GM19328 (cell line): Measurements from ENCODE around the gene HOXA3.

Experiments used
- ATAC-seq: cut with Tn5 transposase; IDR thresholded peaks from one replicate; pipeline ENCODE4 v1.9.1; 2021; ENCODE audit warnings: mild to moderate bottlenecking, moderate library complexity; ENCODE audit not compliant: unreplicated experiment

Gene HOXA3

DNA sequence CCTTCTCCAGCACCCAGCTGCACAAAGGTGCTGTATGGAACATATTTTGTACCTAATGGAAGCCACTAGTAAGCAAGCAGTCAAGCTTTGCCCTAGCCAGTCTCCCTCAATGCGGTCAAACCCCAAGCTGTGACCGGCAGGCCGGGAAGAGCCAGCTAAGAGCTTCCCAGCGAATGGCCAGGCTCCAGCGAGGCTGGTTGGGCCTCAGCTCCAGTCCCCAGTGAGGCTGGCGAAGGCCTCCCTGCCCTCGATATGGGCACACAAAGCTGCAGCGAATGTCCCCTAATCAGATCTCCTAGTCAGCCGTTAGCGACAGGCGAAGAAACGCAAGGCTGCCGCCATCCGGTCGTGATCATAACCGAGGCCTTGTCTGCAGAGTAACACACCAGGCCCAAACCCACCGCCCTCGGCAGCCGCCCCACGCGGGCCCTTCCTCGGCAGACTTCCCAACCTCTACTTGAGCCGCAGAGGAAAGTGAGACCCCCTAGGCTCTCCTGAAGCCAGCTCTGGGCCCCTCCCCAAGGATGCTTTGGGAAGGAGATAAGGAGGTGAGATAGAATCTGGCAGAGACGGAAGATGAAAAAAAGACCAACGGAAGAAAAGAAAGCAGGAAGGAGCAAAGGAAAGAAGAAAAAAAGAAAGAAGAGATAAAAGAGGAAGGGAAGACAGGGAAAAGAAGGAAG lies 16.0 kb upstream of the HOXA3 start:
- ATAC-seq = no peak

DNA sequence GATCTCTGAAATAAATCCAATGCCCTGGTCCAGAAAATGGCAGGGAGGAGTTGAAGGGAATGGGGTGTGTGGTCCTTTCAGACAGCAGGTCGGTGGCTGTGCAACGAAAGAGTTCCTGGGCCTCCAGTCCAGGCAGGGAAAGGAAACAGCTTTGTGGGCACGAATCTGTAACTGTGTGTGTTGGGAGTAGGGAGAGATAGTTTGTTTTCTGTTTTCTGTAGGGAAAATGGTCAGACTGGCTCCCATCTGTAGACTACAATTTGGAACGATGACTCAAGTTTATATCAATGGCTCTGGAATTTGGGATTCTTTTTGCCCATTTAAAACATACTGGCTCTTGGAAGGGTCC lies 15.5 kb upstream of the HOXA3 start:
- ATAC-seq = no peak

DNA sequence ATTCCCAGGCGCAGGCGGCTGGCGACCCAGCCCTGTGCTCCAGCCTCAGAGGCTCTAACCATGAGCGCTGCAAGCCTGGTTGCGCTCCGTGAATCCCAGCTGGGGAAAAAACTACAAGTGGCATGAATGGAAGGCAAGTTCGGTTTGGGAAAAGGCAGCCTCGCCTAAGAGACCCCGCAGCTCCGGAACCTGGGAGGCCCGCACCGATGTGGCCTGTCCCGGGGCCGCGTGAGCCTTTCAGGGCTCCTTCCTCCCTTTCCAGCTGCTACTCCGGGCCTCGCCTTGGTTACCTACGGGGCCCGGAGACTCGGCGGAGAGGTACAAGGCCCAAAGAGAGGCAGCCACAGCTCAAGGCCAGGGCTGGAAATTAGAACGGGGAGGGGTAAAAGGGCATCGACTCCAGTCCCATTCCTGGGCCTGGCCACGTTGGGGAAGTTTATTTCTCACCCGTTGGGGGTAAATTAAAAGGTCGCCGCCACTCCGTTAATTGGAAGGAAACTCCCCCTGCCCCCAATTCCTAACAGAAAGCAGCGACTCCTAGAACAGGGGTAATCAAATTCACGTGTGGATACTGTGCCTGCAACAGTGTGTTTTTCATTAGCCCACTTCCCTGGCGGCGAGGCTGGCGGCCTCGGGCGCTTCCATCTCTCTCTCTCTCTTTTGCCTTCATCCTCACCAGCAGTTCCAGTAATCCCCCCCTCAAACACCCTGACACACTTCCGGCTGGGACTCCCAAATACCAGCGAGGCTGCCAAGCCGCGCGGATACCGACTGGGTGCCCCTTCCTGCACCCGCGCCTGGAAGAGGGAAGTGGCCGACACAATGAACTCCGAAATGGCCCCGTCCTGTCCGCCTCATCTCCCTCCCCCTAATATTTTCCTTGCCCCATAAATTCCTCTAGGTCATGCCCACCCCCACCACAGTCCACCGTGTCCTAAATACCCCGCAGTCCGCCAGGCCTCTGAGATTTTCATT lies 14.4 kb upstream of the HOXA3 start:
- no peak for ATAC-seq

DNA sequence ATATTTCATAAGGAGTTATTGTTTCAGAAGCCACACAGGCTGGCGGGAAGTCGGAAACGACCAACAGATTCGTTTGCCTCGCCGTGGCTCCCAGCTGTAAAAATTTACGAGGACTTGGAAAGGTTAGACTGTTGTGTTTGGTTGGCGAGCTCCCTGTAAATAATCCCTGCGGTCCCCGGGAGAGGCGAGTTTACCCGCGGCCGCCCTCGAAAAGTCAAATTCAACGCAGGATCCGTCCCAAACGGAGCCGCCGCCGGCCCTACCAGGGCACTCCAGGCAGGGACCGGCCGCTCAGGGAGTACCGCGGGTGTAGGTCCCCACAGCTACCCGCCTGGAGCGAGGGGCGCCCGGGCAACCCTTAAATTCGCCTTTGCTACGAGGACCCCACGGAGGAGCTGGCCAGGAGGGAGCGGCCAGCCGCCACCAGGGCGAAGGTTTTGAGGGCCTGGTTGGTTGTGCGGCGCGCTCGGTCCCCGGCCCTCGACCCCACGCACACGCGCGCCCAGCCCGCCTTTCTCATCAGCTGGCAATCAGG lies 13.7 kb upstream of the HOXA3 start:
- no peak for ATAC-seq

DNA sequence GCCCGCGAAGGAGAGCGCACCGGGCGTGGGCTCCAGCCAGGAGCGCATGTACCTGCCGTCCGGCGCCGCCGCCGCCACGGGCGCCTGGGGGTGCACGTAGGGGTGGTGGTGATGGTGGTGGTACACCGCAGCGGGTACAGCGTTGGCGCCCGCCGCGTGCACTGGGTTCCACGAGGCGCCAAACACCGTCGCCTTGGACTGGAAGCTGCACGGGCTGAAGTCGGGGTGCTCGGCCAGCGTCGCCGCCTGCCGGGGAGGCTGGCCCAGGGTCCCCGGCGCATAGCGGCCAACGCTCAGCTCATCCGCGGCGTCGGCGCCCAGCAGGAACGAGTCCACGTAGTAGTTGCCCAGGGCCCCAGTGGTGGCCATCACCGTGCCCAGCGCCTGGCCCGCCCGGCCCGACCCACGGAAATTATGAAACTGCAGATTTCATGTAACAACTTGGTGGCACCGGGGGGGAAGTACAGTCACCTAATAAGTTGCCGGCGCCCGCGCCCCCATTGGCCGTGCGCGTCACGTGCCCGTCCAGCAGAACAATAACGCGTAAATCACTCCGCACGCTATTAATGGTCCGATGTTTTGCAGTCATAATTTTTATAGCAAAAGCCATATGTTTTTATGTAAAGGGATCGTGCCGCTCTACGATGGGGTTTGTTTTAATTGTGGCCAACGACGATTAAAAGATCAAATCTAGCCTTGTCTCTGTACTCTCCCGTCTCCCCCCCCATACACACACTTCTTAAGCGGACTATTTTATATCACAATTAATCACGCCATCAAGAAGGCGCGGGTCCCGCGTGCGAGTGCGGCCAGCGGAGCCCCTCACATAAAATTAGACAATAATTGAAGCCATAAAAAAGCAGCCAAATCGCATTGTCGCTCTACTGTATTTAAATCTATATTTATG lies 13.0 kb upstream of the HOXA3 start, which contains the start of gene HOXA9:
Gene HOXA9 (minus strand): TSS at position 449 of the 907 bp plus-strand sequence. CDS start 80 bp downstream, at position 369.
- no peak for ATAC-seq

DNA sequence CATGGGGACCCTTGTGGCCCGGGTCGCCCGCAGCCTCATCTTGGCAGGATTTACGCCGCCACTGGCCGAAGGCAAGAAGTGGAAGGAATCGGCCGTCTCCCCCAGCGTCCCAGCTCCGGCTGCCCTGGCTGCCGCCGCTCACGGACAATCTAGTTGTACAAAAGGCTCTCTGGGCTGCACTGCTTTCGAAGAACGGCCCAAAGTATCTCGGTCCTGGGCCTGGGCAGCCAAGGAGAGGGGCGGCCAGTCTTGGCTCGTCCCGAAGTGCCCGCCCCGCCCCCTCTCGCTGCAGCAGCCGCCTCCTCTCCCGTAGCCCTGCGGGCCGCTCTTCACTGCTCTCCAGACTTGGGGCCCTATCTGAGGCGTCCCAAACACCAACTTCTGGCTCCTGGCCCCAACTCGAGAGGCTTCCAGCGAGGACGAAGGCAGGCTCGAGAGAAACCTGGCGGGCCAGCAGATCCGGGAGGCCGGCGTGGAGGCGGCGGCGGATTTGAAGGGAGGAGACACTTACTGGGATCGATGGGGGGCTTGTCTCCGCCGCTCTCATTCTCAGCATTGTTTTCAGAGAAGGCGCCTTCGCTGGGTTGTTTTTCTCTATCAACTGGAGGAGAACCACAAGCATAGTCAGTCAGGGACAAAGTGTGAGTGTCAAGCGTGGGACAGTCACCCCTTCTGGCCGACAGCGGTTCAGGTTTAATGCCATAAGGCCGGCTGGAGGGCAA lies 12.1 kb upstream of the HOXA3 start:
- no peak for ATAC-seq

DNA sequence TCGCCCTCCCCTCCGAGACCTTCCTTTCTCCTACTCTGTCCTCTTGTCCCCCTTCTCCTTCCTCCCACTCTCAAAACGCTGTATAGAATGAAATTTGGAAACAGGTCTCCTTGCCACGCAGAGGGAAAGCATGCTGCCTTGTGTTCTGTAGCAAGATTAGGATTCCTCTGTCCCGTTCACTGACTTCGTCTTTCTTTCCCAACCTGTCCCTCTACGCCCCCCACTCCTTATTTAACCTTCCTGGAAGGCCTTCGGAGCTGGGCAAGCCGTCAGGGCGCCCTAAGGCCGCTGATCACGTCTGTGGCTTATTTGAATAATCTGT lies 11.6 kb upstream of the HOXA3 start:
- ATAC-seq = no peak

DNA sequence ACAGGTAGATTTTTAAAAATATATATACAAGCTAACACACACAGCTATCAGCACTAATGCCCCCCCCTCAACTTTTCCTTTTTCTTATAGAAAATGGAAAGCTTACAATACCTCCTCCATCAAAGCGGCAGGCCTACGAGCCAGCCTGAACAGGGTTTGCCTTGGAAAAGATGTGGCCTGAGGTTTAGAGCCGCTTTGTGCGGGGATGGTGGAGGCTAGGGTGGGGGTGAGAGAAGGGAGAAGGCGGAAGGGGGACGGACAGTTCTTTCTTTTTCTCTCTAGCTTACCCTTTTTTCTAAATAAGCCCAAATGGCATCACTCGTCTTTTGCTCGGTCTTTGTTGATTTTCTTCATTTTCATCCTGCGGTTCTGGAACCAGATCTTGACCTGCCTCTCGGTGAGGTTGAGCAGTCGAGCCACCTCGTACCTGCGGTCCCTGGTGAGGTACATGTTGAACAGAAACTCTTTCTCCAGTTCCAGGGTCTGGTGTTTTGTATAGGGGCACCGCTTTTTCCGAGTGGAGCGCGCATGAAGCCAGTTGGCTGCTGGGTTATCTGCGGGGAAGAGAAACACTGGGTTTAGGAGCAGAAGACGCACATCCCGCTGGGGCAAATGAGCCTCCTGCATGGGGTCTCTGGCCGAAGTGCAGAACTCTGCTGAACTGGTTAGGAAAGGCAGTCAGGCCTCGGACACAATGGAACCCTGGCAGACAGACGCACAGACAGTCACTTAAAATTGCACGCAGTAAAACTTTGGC lies 11.1 kb upstream of the HOXA3 start:
- ATAC-seq = no peak

DNA sequence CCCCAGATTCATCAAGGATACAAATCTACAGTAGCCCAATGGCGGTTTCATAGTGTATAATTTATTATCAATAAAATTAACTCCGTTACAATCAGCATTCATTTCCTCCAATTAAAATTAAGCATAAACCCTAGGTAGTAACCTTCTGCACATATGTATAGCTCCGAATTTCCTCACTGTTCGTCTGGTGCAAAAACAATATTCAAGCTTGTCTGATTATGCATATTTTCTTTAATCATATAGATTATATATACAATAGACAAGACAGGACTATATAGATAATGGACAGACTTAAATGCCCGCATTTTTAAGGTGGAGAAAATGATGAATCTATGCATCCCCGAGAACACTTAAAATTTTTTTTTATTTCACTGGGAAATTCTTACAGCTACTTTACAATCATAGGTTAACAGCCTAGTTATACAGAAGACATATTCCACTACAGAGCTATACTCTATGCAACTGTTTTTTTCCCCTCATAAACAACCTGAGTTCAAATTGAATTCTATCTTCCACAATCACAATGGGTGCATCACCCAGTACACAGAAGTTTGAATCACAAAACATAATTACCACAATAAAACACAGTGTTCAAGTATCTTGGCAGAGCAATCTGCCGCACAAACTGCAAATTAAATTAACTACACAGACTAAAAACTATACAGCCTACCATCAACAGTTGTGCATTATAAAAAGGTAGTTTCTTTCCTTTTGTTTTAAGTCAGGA lies 10.3 kb upstream of the HOXA3 start:
- ATAC-seq = no peak

DNA sequence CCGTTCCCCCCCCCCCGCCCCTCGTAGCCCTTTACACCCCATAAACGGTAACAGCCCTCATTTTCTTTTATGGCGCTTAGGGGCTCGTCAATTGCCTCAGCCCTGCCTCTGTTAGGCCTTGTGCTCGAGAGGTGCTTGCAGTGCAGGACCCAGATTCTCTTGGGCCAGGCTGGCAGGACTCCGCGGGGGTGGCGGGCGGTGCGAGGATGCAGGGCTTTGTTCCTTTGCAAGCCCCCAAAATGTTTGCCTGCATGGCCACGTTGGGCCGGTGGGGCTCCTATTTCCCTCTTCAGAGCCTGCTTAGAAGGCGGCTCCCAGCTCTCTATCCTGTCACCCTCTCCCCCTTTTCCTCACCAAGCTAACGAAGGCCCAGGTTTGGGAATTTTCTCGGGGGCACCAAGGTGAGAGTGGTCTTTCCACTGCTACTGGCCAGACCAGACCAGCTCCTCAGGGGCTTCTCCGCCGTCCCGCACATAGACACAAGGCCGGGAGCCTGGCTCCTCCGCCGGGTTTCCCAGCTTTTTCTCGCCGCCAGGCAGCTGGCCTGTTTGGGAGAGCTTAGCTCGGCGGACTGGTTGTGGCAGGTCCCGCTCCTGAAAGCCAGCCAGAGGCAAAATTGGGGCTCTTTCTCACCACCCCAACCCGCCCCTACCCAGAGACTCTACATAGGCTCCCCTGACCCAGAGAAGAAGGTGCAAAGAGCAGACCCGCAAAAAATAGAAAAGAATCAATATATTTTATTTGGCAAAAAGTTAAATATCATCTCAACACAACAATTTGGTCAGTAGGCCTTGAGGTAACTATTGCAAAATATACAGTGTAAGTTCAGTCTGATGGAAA lies 9.6 kb upstream of the HOXA3 start:
- ATAC-seq = no peak

DNA sequence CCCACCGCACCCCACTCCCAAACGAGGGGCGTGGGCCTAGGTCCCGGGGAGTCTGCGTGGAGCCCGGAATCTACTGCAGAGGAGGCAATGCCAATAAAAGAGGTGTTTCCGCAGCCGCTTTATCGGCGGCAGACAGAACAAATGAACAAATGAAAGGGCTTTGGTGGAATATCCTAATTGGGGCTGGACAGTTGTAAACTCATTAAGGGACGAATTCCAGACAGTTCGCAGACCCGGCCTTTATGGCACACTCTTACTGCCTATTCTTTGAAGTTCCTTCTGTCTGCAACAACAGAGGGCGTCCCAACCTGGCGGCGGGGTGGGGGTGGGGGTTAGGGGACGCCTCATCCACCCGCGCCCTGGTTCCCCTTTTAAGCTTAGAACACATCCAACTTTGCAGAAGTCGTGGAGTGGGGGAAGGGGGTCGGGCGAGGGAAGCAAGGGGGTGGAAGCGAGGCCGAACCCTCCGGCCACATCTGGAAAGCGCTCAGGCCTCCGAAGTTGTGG lies 8.9 kb upstream of the HOXA3 start:
- ATAC-seq = no peak

DNA sequence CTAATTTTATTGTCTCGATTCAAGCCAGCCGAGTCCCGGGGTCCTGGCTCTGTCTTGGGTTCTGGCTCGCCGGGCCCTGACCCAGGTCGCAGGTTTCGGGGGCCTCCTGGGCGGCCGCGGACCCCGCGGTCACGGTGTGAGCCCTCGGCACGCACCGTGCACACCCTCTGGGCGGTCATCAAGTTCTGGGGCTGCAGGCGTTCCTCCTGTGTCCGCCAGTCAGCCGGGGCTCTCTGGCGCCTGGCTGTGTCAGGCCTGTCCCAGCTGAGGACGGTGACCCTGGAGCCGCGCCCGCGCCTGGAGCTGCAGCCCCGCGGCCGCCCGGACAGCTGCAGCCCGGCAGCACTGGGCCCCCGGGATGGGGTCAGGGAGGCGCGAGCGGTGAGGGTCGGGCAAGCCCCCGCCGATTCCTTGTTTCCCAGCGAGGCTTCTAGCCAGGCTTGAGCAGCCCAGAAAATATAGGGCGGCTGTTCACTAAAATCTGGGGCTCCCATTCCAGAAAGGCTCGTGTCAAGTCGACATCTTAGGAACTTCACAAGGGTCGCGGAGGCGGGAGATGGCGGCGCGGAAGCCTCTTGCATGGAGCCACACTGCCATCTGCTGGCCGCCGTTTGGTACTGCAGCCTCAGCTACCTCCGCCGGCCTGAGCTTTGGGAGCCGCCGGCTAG lies 8.3 kb upstream of the HOXA3 start:
- ATAC-seq = no peak

DNA sequence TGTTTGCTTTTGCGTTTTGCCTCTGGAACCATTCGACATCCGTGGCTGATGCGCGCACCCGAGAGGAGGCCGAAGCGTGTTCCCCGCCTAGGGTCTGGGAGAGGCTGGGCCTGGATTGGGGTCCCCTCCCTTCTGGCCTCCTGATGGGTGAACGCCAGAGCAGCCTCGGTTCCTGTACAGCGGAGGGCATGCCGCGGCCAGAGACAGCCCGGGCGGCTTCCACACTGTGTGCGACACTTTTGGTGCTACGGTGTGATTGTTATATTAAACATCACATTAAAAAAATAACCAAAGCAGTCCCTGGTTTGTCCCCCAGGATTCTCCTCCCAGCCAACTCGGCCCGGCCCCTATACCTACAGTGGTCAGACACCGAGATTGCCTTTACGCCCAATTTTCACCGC lies 7.8 kb upstream of the HOXA3 start:
- ATAC-seq = no peak

DNA sequence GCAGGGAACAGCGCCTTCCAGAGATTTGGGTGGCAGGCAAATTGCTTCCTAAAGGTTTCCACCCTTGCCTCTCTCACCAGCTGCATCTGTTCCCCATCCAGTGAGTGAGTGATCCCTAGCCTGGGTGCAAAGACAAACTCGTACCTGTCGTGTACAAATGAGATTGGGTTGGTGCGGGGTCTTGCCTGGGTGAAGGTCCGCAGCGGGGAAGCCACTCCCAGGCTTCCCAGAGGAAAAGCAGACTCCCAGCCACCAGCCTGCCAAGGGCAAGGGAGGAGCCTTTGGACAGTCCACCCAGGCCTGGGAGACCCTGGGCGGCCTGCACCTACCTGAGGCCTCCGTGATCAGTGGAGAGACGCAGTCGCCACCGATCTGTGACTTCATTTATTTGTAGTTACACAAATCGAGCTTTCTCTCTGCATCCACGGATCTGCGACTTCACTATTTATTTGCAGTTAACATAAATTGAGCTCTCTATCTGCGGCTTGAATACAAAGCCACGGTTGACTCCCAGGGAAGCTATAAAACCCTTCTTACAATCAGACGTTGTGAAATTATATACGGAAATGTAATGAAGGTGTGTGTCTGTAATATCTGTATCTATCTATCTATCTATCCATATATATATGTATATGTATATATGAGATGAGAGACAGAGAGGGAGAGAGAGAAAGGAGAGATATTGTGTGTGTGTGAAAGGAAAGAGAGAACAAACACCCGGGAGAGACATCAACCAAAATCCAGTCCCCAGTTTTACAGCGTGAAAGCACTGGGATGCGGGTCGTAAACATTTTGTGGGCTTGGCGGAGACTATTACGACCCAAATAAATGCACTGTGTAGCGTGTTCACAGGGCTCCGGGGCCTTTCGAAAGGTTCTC lies 7.1 kb upstream of the HOXA3 start:
- no peak for ATAC-seq

DNA sequence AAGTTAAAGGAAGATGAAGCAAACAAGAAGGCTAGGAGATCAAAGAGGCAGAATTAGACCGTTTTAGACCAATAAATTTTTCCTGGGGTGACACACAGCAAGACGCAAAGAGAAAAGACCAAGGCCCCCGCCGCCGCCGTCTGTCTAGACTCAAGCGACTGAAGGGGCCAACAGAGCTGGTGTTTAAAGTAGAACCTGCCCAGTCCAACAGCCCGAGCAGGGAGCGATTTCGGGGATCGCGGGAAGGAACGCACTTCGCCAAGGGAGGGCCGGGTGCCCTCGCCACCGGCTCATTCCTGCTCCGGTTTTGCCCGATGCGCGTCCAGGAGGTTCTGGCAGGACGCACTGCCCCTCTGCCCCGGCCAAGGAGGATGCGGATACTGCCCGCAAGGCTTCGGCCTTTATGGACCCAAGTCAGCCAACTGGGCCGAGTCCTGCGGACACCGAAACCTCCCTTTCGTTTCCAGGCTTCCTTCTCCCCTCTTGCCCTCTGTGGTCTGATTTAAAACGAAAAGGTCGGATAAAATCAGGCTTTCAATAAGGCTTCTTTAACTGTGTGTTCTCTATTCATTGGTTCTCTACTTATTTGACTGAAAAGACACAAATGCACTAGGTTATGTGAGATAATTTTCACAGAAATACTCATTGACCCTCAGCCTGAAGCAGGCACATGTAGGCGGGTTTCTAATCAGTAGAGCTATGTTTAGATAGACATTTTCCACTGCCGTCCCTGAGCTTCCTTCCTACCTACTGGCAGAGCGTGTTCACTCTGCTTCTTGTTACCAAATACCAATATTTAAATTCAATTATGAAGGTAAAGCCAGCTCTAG lies 6.3 kb upstream of the HOXA3 start:
- no peak for ATAC-seq
